Measurements from ENCODE around the gene STK10. TPM values are rescaled to one million over a fixed set of nuclear protein-coding genes. Genes with fewer than 3 reads are reported as not detected.
"Not testable (repeated sequence)": the region's sequence is repeated elsewhere in the genome, so short reads cannot be mapped to it uniquely, and the experiment has no call there.

The STK10 gene
- total RNA-seq, 1 donor from 2014 or later, result 29.1 TPM

GRCh38 chr5:172166030-172166826, 21.8 kb downstream of the STK10 start:
- DNase-seq (ENCODE audit: low read depth in 2 of 2), result no peak

- no peak for DNase-seq (ENCODE audit: low read depth in 2 of 2)
These were observed 22.6 kb downstream of the STK10 start for GRCh38 chr5:172165465-172165864.

GRCh38 chr5:172164769-172165212, 23.2 kb downstream of the STK10 start:
- no peak for DNase-seq (ENCODE audit: low read depth in 2 of 2)

GRCh38 chr5:172163346-172163745, 24.7 kb downstream of the STK10 start:
- DNase-seq (ENCODE audit: low read depth in 2 of 2), result no peak

- DNase-seq (ENCODE audit: low read depth in 2 of 2), result no peak
These were observed 25.1 kb downstream of the STK10 start for GRCh38 chr5:172162987-172163343.

- no peak for DNase-seq (ENCODE audit: low read depth in 2 of 2)
These were observed 25.6 kb downstream of the STK10 start for GRCh38 chr5:172162323-172162986.

GRCh38 chr5:172160506-172160905, 27.5 kb downstream of the STK10 start:
- no peak for DNase-seq (ENCODE audit: low read depth in 2 of 2)

GRCh38 chr5:172159016-172159415, 29.0 kb downstream of the STK10 start:
- no peak for DNase-seq (ENCODE audit: low read depth in 2 of 2)

GRCh38 chr5:172156541-172156994, 31.5 kb downstream of the STK10 start:
- peak; percentile 86 to 97 for DNase-seq (ENCODE audit: low read depth in 2 of 2)

- not testable (repeated sequence) for DNase-seq (ENCODE audit: low read depth in 2 of 2)
These were observed 32.9 kb downstream of the STK10 start for GRCh38 chr5:172155101-172155500.

GRCh38 chr5:172153695-172154094, 34.3 kb downstream of the STK10 start:
- DNase-seq (ENCODE audit: low read depth in 2 of 2), result no peak

GRCh38 chr5:172151661-172152210, 36.3 kb downstream of the STK10 start:
- DNase-seq (ENCODE audit: low read depth in 2 of 2), result no peak

GRCh38 chr5:172150514-172151425, 37.3 kb downstream of the STK10 start:
- DNase-seq (ENCODE audit: low read depth in 2 of 2), result no peak

- not testable (repeated sequence) for DNase-seq (ENCODE audit: low read depth in 2 of 2)
These were observed 38.5 kb downstream of the STK10 start for GRCh38 chr5:172149481-172149880.

- DNase-seq (ENCODE audit: low read depth in 2 of 2), result peak in 1 of 2 donors; percentile 53
These were observed 39.0 kb downstream of the STK10 start for GRCh38 chr5:172149073-172149472.

- no peak for DNase-seq (ENCODE audit: low read depth in 2 of 2)
These were observed 39.6 kb downstream of the STK10 start for GRCh38 chr5:172148381-172148780.

- no peak for DNase-seq (ENCODE audit: low read depth in 2 of 2)
These were observed 40.2 kb downstream of the STK10 start for GRCh38 chr5:172147857-172148256.

GRCh38 chr5:172146748-172147092, 41.3 kb downstream of the STK10 start:
- DNase-seq (ENCODE audit: low read depth in 2 of 2), result no peak

- no peak for DNase-seq (ENCODE audit: low read depth in 2 of 2)
These were observed 41.9 kb downstream of the STK10 start for GRCh38 chr5:172145870-172146747.
